ENCODE results near the gene RTKN2. TPM values are rescaled to one million over a fixed set of nuclear protein-coding genes. Genes with fewer than 3 reads are reported as not detected.

The RTKN2 gene
- total RNA-seq, 1 donor from 2014 or later = 0.09 TPM

DNA sequence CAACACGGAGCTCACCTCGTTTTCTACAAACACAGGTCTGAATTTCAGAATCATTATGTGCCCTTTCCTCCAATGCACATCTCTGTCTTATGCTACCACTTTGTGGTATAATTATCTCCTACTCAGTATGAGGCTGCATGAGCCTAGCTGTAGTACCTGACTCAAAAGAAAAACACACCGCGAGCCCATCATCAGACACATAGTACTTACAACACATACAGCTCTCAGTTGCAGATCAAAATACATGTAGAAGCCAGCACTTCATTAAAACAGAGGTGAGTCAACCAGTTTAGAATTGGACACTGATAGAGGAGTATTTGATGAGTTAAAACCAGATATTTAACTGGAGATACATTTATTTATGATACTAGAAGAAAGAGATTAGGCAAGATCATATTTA is 1.4 kb upstream of the RTKN2 start:
- Mint-ChIP-seq H3K9me3 (no peaks in the 10 kb centered on the region), H3K4me1 (peaks cover 12% of the 10 kb centered on the region), H3K27me3 (peaks cover 3% of the 10 kb centered on the region), H3K4me3 (peak overlapping the region; percentile 25), H3K36me3 (ENCODE audit: low read depth) (no peaks in the 10 kb centered on the region), H3K27ac (no peak overlapping the region)
- intact Hi-C loops (cut with micrococcal nuclease) = no loop called here
- ChIA-PET POLR2A (interaction anchor here (0.6 kb wide), 2 partner anchors 262 to 277 kb away, joined by 3 read pairs; no protein-coding TSS in a partner anchor), CTCF (no interaction called here)
- ATAC-seq (ENCODE audit: low read depth) (no peak), DNase-seq (no peak)
- no peak for TF ChIP-seq CTCF (IDR thresholded peaks at IDR 0.05)

GRCh38 chr10:62268027-62268398 is 631 bp downstream of the RTKN2 start:
- Mint-ChIP-seq H3K9me3 (no peaks in the 10 kb centered on the region), H3K4me1 (peaks cover 13% of the 10 kb centered on the region), H3K27ac (no peak overlapping the region), H3K36me3 (ENCODE audit: low read depth) (no peaks in the 10 kb centered on the region), H3K4me3 (peak overlapping the region; percentile 87), H3K27me3 (peaks cover 3% of the 10 kb centered on the region)
- intact Hi-C loops (cut with micrococcal nuclease) = loop anchor here (10.0 kb wide), 1 partner anchor 547 kb away; the partner anchor contains the start of gene EGR2
- ChIA-PET POLR2A (interaction anchor here (0.6 kb wide), 1 partner anchor 668 kb away, joined by 8 read pairs; no protein-coding TSS in a partner anchor), CTCF (interaction anchor here (1.1 kb wide), 1 partner anchor 23 kb away, joined by 3 read pairs; no protein-coding TSS in a partner anchor)
- no peak for DNase-seq
- TF ChIP-seq CTCF (IDR thresholded peaks at IDR 0.05) = no peak
- no peak for ATAC-seq (ENCODE audit: low read depth)

- POLR2A ChIA-PET = no interaction called here
- intact Hi-C loops (cut with micrococcal nuclease) = loop anchor here (10.0 kb wide), 1 partner anchor 548 kb away; the partner anchor contains the start of gene EGR2
- DNase-seq (no peak), ATAC-seq (ENCODE audit: low read depth) (no peak)
- CTCF ChIA-PET = interaction anchor here (3.0 kb wide), 1 partner anchor 817 kb away, joined by 21 read pairs; no protein-coding TSS in a partner anchor
- Mint-ChIP-seq H3K27me3 (peaks cover 3% of the 10 kb centered on the region), H3K4me3 (no peak overlapping the region), H3K27ac (no peak overlapping the region), H3K36me3 (ENCODE audit: low read depth) (no peaks in the 10 kb centered on the region), H3K9me3 (no peaks in the 10 kb centered on the region), H3K4me1 (peaks cover 13% of the 10 kb centered on the region)
- no peak for TF ChIP-seq CTCF (IDR thresholded peaks at IDR 0.05)
Measured at GRCh38 chr10:62266611-62267010, 2.0 kb downstream of the RTKN2 start.

DNA sequence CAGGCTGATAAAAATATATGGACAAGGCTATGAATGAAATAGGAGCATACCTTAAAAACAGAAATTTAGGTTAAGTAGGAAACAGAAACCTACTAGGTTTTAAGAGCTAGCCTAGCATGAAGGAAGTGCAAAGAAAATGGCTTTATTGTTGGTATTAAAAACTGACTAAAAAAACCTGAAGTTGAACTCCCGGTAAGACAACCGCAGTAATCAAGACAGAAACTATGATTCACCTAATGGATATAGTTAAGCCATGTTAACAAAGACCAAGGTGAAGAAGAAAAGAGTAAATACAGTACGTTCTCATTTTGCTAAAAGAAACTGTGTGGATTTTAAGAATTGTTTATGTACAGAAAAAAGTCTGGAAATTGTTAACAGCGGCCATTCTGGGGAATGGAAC is 2.5 kb downstream of the RTKN2 start:
- H3K4me1 Mint-ChIP-seq = peaks cover 13% of the 10 kb centered on the region
- peaks cover 3% of the 10 kb centered on the region for H3K27me3 Mint-ChIP-seq
- H3K36me3 Mint-ChIP-seq (ENCODE audit: low read depth) = no peaks in the 10 kb centered on the region
- no peaks in the 10 kb centered on the region for H3K9me3 Mint-ChIP-seq
- no peak overlapping the region for H3K27ac Mint-ChIP-seq
- TF ChIP-seq CTCF (IDR thresholded peaks at IDR 0.05) = no peak
- DNase-seq (no peak), ATAC-seq (ENCODE audit: low read depth) (no peak)
- H3K4me3 Mint-ChIP-seq = no peak overlapping the region
- CTCF ChIA-PET = interaction anchor here (1.0 to 3.0 kb wide), 2 partner anchors 15 to 818 kb away, joined by 3 to 21 read pairs; no protein-coding TSS in a partner anchor
- POLR2A ChIA-PET = no interaction called here
- intact Hi-C loops (cut with micrococcal nuclease) = loop anchor here (10.0 kb wide), 1 partner anchor 549 kb away; the partner anchor contains the start of gene EGR2

GRCh38 chr10:62264702-62265436 is 3.8 kb downstream of the RTKN2 start:
- ChIA-PET POLR2A (no interaction called here), CTCF (interaction anchor here (0.7 to 3.0 kb wide), 12 partner anchors 14 to 1268 kb away, joined by 3 to 21 read pairs (median 3); no protein-coding TSS in a partner anchor)
- ATAC-seq (ENCODE audit: low read depth) (no peak), DNase-seq (no peak)
- no peak overlapping the region for H3K27ac Mint-ChIP-seq
- intact Hi-C loops (cut with micrococcal nuclease) = loop anchor here (1.0 to 10.0 kb wide), 4 partner anchors 159 to 894 kb away; partner anchors contain the start of gene EGR2
- H3K36me3 Mint-ChIP-seq (ENCODE audit: low read depth) = no peaks in the 10 kb centered on the region
- no peak for TF ChIP-seq CTCF (IDR thresholded peaks at IDR 0.05)
- no peak overlapping the region for H3K4me3 Mint-ChIP-seq
- H3K9me3 Mint-ChIP-seq = no peaks in the 10 kb centered on the region
- H3K4me1 Mint-ChIP-seq = peaks cover 13% of the 10 kb centered on the region
- H3K27me3 Mint-ChIP-seq = no peaks in the 10 kb centered on the region
